ENCODE measurements around the gene ANKRD39.

GRCh38 chr2:96804986-96805385 lies 52.8 kb downstream of the ANKRD39 start:
- TF ChIP-seq CTCF (IDR thresholded peaks at IDR 0.05), result no peak
- TF ChIP-seq POLR2A (IDR thresholded peaks at IDR 0.05), result no peak
